Measurements from ENCODE around the gene TEAD3. TPM values are rescaled to one million over a fixed set of nuclear protein-coding genes. Genes with fewer than 3 reads are reported as not detected.
"Not testable (repeated sequence)": the region's sequence is repeated elsewhere in the genome, so short reads cannot be mapped to it uniquely, and the experiment has no call there.

The TEAD3 gene
- total RNA-seq, 1 donor from 2014 or later: 75.5 TPM

DNA sequence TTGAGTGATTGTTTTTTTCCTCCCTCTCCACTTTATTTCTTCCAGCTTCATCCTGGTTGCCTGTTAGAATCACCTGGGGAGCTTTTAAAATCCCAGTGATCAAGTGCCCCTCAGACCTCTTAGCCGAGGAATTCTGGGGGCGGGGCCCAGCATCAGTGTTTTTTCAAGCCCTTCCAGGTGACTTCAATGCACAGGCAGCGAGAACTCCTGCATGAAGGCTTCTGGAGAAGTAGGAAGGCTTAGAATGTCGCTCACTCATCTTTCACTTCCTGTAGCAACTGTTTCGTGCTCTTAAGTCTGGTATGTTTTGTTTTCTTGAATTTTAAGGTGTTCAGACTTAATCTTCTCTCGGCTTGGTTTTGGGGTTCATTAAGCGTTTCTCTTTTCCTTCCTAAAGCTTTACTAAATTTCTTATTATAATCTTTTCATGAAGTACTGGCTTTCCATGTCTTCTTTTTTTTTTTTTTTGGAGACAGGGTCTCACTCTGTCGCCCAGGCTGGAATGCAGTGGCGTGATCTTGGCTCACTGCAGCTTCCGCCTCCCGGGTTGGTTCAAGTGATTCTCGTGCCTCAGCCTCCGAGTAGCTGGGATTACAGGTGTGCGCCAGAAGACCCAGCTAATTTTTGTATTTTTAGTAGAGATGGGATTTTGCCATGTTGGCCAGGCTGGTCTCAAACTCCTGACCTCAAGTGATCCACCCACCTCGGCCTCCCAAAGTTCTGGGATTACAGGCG is 46.7 kb upstream of the TEAD3 start:
- Histone ChIP-seq H3K9ac (ENCODE audit: low read length) (no peak overlapping the region), H3K36me3 (ENCODE audit: insufficient read depth, low read length) (no peaks in the 10 kb centered on the region), H3K4me3 (ENCODE audit: insufficient read depth, low read depth, low read length) (no peak overlapping the region), H3K79me2 (ENCODE audit: insufficient read depth, low read length) (no peaks in the 10 kb centered on the region), H3K27me3 (ENCODE audit: insufficient read depth, low read length) (no peaks in the 10 kb centered on the region), H2AFZ (ENCODE audit: low read depth, low read length) (no peak overlapping the region), H4K20me1 (ENCODE audit: insufficient read depth, low read length) (no peaks in the 10 kb centered on the region), H3K4me1 (ENCODE audit: insufficient read depth, low read length) (no peaks in the 10 kb centered on the region), H3K4me2 (ENCODE audit: low read length) (no peak overlapping the region), H3K9me3 (ENCODE audit: insufficient read depth, low read depth, low read length) (no peaks in the 10 kb centered on the region), H3K27ac (ENCODE audit: low read depth, low read length) (no peak overlapping the region)
- DNase-seq (ENCODE audit: low read depth) (no peak), FAIRE-seq (no peak)
- H3K27ac Mint-ChIP-seq (ENCODE audit: unreplicated experiment): no peak overlapping the region
- no peak for TF ChIP-seq EZH2 (IDR thresholded peaks at IDR 0.05; ENCODE audit: insufficient read depth, low read length)
- TF ChIP-seq, protein P1, sequence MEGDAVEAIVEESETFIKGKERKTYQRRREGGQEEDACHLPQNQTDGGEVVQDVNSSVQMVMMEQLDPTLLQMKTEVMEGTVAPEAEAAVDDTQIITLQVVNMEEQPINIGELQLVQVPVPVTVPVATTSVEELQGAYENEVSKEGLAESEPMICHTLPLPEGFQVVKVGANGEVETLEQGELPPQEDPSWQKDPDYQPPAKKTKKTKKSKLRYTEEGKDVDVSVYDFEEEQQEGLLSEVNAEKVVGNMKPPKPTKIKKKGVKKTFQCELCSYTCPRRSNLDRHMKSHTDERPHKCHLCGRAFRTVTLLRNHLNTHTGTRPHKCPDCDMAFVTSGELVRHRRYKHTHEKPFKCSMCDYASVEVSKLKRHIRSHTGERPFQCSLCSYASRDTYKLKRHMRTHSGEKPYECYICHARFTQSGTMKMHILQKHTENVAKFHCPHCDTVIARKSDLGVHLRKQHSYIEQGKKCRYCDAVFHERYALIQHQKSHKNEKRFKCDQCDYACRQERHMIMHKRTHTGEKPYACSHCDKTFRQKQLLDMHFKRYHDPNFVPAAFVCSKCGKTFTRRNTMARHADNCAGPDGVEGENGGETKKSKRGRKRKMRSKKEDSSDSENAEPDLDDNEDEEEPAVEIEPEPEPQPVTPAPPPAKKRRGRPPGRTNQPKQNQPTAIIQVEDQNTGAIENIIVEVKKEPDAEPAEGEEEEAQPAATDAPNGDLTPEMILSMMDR (IDR thresholded peaks at IDR 0.05; ENCODE audit: insufficient read depth, low read depth, low read length): no peak
- H3K36me3 Mint-ChIP-seq (ENCODE audit: low read depth, unreplicated experiment): no peaks in the 10 kb centered on the region
- no peaks in the 10 kb centered on the region for H3K4me1 Mint-ChIP-seq (ENCODE audit: low read depth, unreplicated experiment)
- peaks cover 9% of the 10 kb centered on the region for H3K9me3 Mint-ChIP-seq (ENCODE audit: unreplicated experiment)
- peaks cover 4% of the 10 kb centered on the region for H3K27me3 Mint-ChIP-seq (ENCODE audit: low read depth, unreplicated experiment)
- no peak overlapping the region for H3K4me3 Mint-ChIP-seq (ENCODE audit: unreplicated experiment)

- H3K9me3 ChIP-seq (ENCODE audit: insufficient read depth, low read depth, low read length): no peaks in the 10 kb centered on the region
- no peak overlapping the region for H3K27ac ChIP-seq (ENCODE audit: low read depth, low read length)
- no peaks in the 10 kb centered on the region for H3K36me3 Mint-ChIP-seq (ENCODE audit: low read depth, unreplicated experiment)
- H3K36me3 ChIP-seq (ENCODE audit: insufficient read depth, low read length): no peaks in the 10 kb centered on the region
- H3K79me2 ChIP-seq (ENCODE audit: insufficient read depth, low read length): no peaks in the 10 kb centered on the region
- H3K4me2 ChIP-seq (ENCODE audit: low read length): no peak overlapping the region
- DNase-seq (ENCODE audit: low read depth): no peak
- no peak overlapping the region for H3K4me3 Mint-ChIP-seq (ENCODE audit: unreplicated experiment)
- no peak overlapping the region for H3K9ac ChIP-seq (ENCODE audit: low read length)
- H3K4me1 ChIP-seq (ENCODE audit: insufficient read depth, low read length): no peaks in the 10 kb centered on the region
- H3K4me3 ChIP-seq (ENCODE audit: insufficient read depth, low read depth, low read length): no peak overlapping the region
- peaks cover 9% of the 10 kb centered on the region for H3K9me3 Mint-ChIP-seq (ENCODE audit: unreplicated experiment)
- peaks cover 4% of the 10 kb centered on the region for H3K27me3 Mint-ChIP-seq (ENCODE audit: low read depth, unreplicated experiment)
- TF ChIP-seq EZH2 (IDR thresholded peaks at IDR 0.05; ENCODE audit: insufficient read depth, low read length): no peak
- TF ChIP-seq, protein P1 (IDR thresholded peaks at IDR 0.05; ENCODE audit: insufficient read depth, low read depth, low read length): no peak
- H3K27me3 ChIP-seq (ENCODE audit: insufficient read depth, low read length): no peaks in the 10 kb centered on the region
- no peaks in the 10 kb centered on the region for H4K20me1 ChIP-seq (ENCODE audit: insufficient read depth, low read length)
- H3K27ac Mint-ChIP-seq (ENCODE audit: unreplicated experiment): no peak overlapping the region
- no peak for FAIRE-seq
- no peaks in the 10 kb centered on the region for H3K4me1 Mint-ChIP-seq (ENCODE audit: low read depth, unreplicated experiment)
- H2AFZ ChIP-seq (ENCODE audit: low read depth, low read length): no peak overlapping the region
Observed at GRCh38 chr6:35541836-35542235, 45.0 kb upstream of the TEAD3 start.

DNA sequence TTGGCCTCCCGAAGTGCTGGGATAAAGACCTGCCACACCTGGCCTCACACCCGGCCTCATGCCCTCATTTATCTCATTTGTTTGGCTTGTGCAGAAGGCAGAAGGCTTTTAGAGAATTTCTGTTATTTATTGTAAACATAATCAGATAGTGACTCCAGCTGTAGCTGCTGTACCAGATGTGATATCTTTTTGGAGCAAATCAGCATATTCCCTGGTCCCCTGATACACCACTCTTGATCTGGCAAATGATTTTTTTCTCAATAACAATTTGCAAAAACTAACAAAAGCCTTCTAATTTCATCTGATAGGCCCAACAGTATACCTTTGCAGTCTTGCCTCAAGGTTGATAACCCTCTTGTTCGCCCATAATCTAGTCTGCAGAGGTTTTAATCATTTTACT is 42.3 kb upstream of the TEAD3 start:
- Histone ChIP-seq H3K27ac (ENCODE audit: low read depth, low read length) (no peak overlapping the region), H3K27me3 (ENCODE audit: insufficient read depth, low read length) (peaks cover 2% of the 10 kb centered on the region), H3K4me2 (ENCODE audit: low read length) (no peak overlapping the region), H3K9me3 (ENCODE audit: insufficient read depth, low read depth, low read length) (no peaks in the 10 kb centered on the region), H3K4me3 (ENCODE audit: insufficient read depth, low read depth, low read length) (no peak overlapping the region), H3K9ac (ENCODE audit: low read length) (no peak overlapping the region), H3K4me1 (ENCODE audit: insufficient read depth, low read length) (no peaks in the 10 kb centered on the region), H3K36me3 (ENCODE audit: insufficient read depth, low read length) (no peaks in the 10 kb centered on the region), H4K20me1 (ENCODE audit: insufficient read depth, low read length) (no peaks in the 10 kb centered on the region), H2AFZ (ENCODE audit: low read depth, low read length) (no peak overlapping the region), H3K79me2 (ENCODE audit: insufficient read depth, low read length) (no peaks in the 10 kb centered on the region)
- FAIRE-seq: no peak
- no peak for DNase-seq (ENCODE audit: low read depth)
- H3K27ac Mint-ChIP-seq (ENCODE audit: unreplicated experiment): no peak overlapping the region
- TF ChIP-seq, protein P1 (IDR thresholded peaks at IDR 0.05; ENCODE audit: insufficient read depth, low read depth, low read length): no peak
- no peak for TF ChIP-seq EZH2 (IDR thresholded peaks at IDR 0.05; ENCODE audit: insufficient read depth, low read length)
- H3K27me3 Mint-ChIP-seq (ENCODE audit: low read depth, unreplicated experiment): peaks cover 11% of the 10 kb centered on the region
- H3K4me1 Mint-ChIP-seq (ENCODE audit: low read depth, unreplicated experiment): peaks cover 6% of the 10 kb centered on the region
- H3K9me3 Mint-ChIP-seq (ENCODE audit: unreplicated experiment): peaks cover 9% of the 10 kb centered on the region
- no peaks in the 10 kb centered on the region for H3K36me3 Mint-ChIP-seq (ENCODE audit: low read depth, unreplicated experiment)
- no peak overlapping the region for H3K4me3 Mint-ChIP-seq (ENCODE audit: unreplicated experiment)

GRCh38 chr6:35535847-35536246 is 39.0 kb upstream of the TEAD3 start:
- H3K4me1 ChIP-seq (ENCODE audit: insufficient read depth, low read length); H3K27ac Mint-ChIP-seq (ENCODE audit: unreplicated experiment); H3K79me2 ChIP-seq (ENCODE audit: insufficient read depth, low read length); H3K9me3 Mint-ChIP-seq (ENCODE audit: unreplicated experiment); H3K36me3 Mint-ChIP-seq (ENCODE audit: low read depth, unreplicated experiment); H3K4me1 Mint-ChIP-seq (ENCODE audit: low read depth, unreplicated experiment); DNase-seq (ENCODE audit: low read depth); H4K20me1 ChIP-seq (ENCODE audit: insufficient read depth, low read length); H2AFZ ChIP-seq (ENCODE audit: low read depth, low read length); H3K4me3 Mint-ChIP-seq (ENCODE audit: unreplicated experiment); H3K27me3 ChIP-seq (ENCODE audit: insufficient read depth, low read length); H3K27ac ChIP-seq (ENCODE audit: low read depth, low read length); FAIRE-seq; H3K9ac ChIP-seq (ENCODE audit: low read length); H3K27me3 Mint-ChIP-seq (ENCODE audit: low read depth, unreplicated experiment); H3K9me3 ChIP-seq (ENCODE audit: insufficient read depth, low read depth, low read length); H3K4me3 ChIP-seq (ENCODE audit: insufficient read depth, low read depth, low read length); H3K36me3 ChIP-seq (ENCODE audit: insufficient read depth, low read length); H3K4me2 ChIP-seq (ENCODE audit: low read length): not testable (repeated sequence)

All from astrocyte (in vitro differentiated cells and primary cell).